ENCODE data around the gene ZSCAN5A.

Gene ZSCAN5A

DNA sequence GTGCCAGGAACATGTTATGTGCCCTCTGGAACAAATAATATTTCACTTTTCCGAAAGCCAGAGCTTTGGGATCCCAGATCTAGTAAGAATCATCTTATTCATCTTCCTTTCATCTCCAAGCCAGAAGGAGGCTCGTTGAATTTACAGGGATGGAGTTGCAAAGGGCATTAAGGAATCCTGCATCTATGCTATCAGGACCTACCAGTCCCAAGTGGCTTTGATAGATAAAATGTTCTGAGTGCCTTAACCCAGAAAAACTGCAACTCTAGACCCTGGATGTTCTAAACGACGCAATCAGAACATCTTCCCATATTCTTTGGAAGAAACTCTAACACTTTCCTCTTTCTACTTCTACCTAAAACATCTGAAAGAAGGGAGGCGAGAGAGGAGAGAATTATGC, 51.3 kb downstream of the ZSCAN5A start:
- TF ChIP-seq TCF12 (IDR thresholded peaks at IDR 0.05; ENCODE audit: low read depth) (no peak), EP300 (IDR thresholded peaks at IDR 0.05; ENCODE audit: borderline replicate concordance) (no peak), USF1 (IDR thresholded peaks at IDR 0.05) (no peak), NFIC (IDR thresholded peaks at IDR 0.05) (no peak), EGR1 (IDR thresholded peaks at IDR 0.05) (no peak), ZBTB7A (IDR thresholded peaks at IDR 0.05; ENCODE audit: low read depth) (no peak), TAF1 (IDR thresholded peaks at IDR 0.05; ENCODE audit: low read depth) (no peak), CEBPB (IDR thresholded peaks at IDR 0.05) (no peak), TEAD4 (IDR thresholded peaks at IDR 0.05) (no peak), FOXM1 (IDR thresholded peaks at IDR 0.05; ENCODE audit: borderline replicate concordance, low read depth) (no peak), CREB1 (IDR thresholded peaks at IDR 0.05; ENCODE audit: low read depth) (no peak), YY1 (IDR thresholded peaks at IDR 0.05; ENCODE audit: low read depth) (no peak)
- TF ChIP-seq, protein P1, sequence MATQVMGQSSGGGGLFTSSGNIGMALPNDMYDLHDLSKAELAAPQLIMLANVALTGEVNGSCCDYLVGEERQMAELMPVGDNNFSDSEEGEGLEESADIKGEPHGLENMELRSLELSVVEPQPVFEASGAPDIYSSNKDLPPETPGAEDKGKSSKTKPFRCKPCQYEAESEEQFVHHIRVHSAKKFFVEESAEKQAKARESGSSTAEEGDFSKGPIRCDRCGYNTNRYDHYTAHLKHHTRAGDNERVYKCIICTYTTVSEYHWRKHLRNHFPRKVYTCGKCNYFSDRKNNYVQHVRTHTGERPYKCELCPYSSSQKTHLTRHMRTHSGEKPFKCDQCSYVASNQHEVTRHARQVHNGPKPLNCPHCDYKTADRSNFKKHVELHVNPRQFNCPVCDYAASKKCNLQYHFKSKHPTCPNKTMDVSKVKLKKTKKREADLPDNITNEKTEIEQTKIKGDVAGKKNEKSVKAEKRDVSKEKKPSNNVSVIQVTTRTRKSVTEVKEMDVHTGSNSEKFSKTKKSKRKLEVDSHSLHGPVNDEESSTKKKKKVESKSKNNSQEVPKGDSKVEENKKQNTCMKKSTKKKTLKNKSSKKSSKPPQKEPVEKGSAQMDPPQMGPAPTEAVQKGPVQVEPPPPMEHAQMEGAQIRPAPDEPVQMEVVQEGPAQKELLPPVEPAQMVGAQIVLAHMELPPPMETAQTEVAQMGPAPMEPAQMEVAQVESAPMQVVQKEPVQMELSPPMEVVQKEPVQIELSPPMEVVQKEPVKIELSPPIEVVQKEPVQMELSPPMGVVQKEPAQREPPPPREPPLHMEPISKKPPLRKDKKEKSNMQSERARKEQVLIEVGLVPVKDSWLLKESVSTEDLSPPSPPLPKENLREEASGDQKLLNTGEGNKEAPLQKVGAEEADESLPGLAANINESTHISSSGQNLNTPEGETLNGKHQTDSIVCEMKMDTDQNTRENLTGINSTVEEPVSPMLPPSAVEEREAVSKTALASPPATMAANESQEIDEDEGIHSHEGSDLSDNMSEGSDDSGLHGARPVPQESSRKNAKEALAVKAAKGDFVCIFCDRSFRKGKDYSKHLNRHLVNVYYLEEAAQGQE (IDR thresholded peaks at IDR 0.05; ENCODE audit: low read depth): no peak
- TF ChIP-seq, protein P2, sequence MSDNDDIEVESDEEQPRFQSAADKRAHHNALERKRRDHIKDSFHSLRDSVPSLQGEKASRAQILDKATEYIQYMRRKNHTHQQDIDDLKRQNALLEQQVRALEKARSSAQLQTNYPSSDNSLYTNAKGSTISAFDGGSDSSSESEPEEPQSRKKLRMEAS (IDR thresholded peaks at IDR 0.05): no peak

DNA sequence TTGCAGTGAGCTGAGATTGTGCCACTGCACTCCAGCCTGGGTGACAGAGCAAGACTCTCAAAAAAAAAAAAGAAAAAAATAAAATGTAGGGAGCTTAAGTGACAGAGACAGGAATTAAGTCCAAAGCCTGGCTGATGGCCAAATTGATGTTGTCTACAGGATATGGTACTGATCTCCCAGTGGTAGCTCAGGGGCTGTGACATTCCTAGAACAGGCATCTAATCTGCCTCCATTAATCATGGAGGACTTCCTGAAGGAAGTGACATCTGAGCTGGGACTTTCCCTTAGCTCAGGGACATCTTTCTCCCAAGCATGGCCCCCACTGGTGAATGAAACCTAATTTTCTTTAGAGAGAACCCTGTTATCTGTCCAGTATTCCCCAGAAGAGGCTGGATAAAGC, 53.5 kb downstream of the ZSCAN5A start:
- TF ChIP-seq RAD21 (IDR thresholded peaks at IDR 0.05; ENCODE audit: low read depth) (no peak), FOXM1 (IDR thresholded peaks at IDR 0.05; ENCODE audit: borderline replicate concordance, low read depth) (no peak), TAF1 (IDR thresholded peaks at IDR 0.05; ENCODE audit: low read depth) (no peak), CEBPB (IDR thresholded peaks at IDR 0.05) (no peak), YY1 (IDR thresholded peaks at IDR 0.05; ENCODE audit: low read depth) (no peak), NFIC (IDR thresholded peaks at IDR 0.05) (no peak), TCF12 (IDR thresholded peaks at IDR 0.05; ENCODE audit: low read depth) (no peak), EGR1 (IDR thresholded peaks at IDR 0.05) (no peak), EP300 (IDR thresholded peaks at IDR 0.05; ENCODE audit: borderline replicate concordance) (no peak), USF1 (IDR thresholded peaks at IDR 0.05) (no peak)
- TF ChIP-seq, protein P1 (IDR thresholded peaks at IDR 0.05; ENCODE audit: low read depth): no peak
- TF ChIP-seq, protein P2 (IDR thresholded peaks at IDR 0.05): no peak

GRCh38 chr19:56258272-56258671, 56.4 kb downstream of the ZSCAN5A start:
- TF ChIP-seq TCF12 (IDR thresholded peaks at IDR 0.05; ENCODE audit: low read depth) (no peak), RAD21 (IDR thresholded peaks at IDR 0.05; ENCODE audit: low read depth) (no peak), CREB1 (IDR thresholded peaks at IDR 0.05; ENCODE audit: low read depth) (no peak), TAF1 (IDR thresholded peaks at IDR 0.05; ENCODE audit: low read depth) (no peak), NFIC (IDR thresholded peaks at IDR 0.05) (no peak)
- TF ChIP-seq, protein P1 (IDR thresholded peaks at IDR 0.05; ENCODE audit: low read depth): no peak

DNA sequence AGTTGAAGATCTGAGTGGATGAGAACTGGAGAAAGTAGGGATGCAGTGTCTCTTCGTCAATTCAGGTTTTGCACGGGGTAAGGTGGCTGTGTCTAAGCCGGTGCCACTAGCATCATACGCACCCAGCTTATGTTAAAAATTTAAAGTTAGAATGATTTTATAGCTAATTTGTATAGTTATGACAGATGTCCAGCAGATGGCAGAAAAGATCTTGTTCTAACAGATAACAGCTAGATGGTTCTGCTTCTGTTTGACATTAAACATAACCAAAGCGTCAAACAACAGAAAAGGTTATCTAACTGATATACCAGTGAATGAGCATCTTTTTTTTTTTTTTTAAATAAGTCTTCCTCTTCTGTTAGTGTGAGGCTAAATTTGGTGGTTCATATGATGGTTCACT, 60.9 kb downstream of the ZSCAN5A start:
- TF ChIP-seq TEAD4 (IDR thresholded peaks at IDR 0.05) (no peak), RAD21 (IDR thresholded peaks at IDR 0.05; ENCODE audit: low read depth) (peak; percentile 38), FOXM1 (IDR thresholded peaks at IDR 0.05; ENCODE audit: borderline replicate concordance, low read depth) (no peak), ZBTB7A (IDR thresholded peaks at IDR 0.05; ENCODE audit: low read depth) (no peak), USF1 (IDR thresholded peaks at IDR 0.05) (no peak)
- TF ChIP-seq, protein P1 (IDR thresholded peaks at IDR 0.05; ENCODE audit: low read depth): no peak
